Colonic mucosa (tissue), 4 donors: Measurements from ENCODE around the gene SMIM9. TPM values are rescaled to one million over a fixed set of nuclear protein-coding genes. Genes with fewer than 3 reads are reported as not detected.

Experiments
- DNase-seq: peaks from one replicate; pipeline ENCODE4 v3.0.0-alpha.2; 2020
- H3K27ac ChIP-seq: fragments of 200-600 bp; one replicate; pipeline ENCODE4 v1.8.0; 2021
- H3K27me3 ChIP-seq: fragments of 200-600 bp; one replicate; pipeline ENCODE4 v1.8.0; 2021
- H3K36me3 ChIP-seq: fragments of 200-600 bp; one replicate; pipeline ENCODE4 v1.8.0; 2021
- H3K4me1 ChIP-seq: fragments of 200-600 bp; one replicate; pipeline ENCODE4 v1.8.0; 2021; ENCODE audit warnings: mild to moderate bottlenecking
- H3K4me3 ChIP-seq: fragments of 200-600 bp; one replicate; pipeline ENCODE4 v1.8.0; 2021
- H3K9ac ChIP-seq, 2 donors: one replicate each; pipeline ENCODE4 v1.7.0; 2013; ENCODE audit warnings: control low read depth in 2 of 2, low read depth in 2 of 2, low read length in 2 of 2
- H3K9me3 ChIP-seq: fragments of 200-600 bp; one replicate; pipeline ENCODE4 v1.8.0; 2021
- intact Hi-C: fragments of 100-400 bp; cut with DNase I; formaldehyde crosslinking; loops from one replicate; pipeline ENCODE4 v1.14.1; 2022
- total RNA-seq, 2 donors: library from RNA; stranded (reverse); fragmentation: NEBNext Ultra II Directional in 1 of 2; extraction: Animal tissue kit (Norgen Biotek cat#: 25700) in 1 of 2; gene quantifications; one replicate each; pipeline ENCODE4 v1.2.1, GENCODE V29; 2021
- TF ChIP-seq, protein P1 (sequence below): fragments of 200-600 bp; IDR thresholded peaks from one replicate; pipeline ENCODE4 v1.8.0; 2022; ENCODE audit warnings: antibody characterized with exemption, mild to moderate bottlenecking
- donor health status: healthy.
- donor health status: DM: no; HTN: no; CAD: no.
- donor health status: DM: no; HTN: no; CAD: no.

The SMIM9 gene
- total RNA-seq, 2 donors from 2014 or later = not detected

DNA sequence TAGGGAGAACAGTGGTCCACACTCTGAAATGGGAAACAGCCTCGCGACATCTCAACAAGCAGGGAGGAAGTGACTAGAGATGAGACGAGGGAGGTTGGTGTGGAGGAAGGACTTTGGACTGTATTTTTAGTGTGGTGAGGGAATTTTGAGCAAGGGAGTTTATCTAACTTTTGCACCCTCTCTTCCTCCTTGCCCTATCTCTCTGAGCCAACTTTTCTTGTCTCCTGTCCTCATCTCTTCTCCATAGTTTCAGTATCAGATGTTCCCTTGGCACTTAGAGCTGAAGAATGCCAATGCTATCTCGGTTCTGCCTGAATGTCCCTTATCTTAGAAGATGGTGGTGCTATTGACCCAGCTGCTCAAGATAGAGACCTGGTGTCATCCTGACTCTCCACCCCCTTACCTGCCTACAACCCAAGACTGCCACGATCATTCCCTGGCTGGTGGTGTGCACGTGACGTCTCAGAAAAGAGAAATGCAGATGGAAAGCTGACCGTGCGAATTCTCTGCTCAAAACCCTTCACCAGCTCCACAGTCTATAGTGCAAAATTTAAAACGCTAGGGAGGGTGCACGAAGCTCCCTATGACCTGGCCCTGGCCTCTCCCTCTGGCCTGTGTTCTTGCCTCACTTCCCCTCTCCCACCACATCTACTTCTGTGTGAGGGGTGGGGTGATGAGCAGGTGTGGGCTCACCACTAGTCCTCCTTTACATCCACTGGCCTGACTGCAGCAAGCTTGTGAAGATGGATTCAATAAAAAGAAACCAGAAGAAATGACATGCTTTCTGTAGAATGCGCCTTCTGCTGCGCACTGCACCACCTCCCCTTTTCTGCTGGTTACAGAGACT lies 50.1 kb downstream of the SMIM9 start:
- intact Hi-C loops = no loop called here

DNA sequence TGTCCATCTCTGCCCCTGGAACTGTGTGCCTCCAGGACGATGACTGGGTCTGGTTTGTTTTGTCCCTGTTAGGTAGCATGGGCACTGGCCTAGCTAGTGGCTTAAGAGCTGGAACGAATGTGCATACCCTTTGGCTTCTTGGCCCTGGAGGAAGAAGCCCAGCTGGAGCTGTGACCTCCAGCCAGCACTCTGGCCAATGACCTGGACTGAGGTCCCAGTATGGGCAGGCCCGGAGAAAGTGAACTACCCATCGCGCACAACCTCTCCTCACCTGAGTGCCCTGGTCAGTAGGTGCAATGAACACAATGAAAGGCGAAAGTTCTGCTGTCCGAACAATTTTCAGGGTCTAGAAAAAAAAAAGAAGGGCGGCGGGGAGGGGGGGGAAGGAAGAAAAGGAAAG lies 53.5 kb downstream of the SMIM9 start:
- Histone ChIP-seq H3K36me3 (no peaks in the 10 kb centered on the region), H3K4me3 (no peak overlapping the region), H3K4me1 (no peaks in the 10 kb centered on the region), H3K9me3 (no peaks in the 10 kb centered on the region), H3K27me3 (no peaks in the 10 kb centered on the region), H3K9ac (no peak overlapping the region), H3K27ac (no peak overlapping the region)
- no peak for DNase-seq
- intact Hi-C loops = no loop called here
- TF ChIP-seq, protein P1, sequence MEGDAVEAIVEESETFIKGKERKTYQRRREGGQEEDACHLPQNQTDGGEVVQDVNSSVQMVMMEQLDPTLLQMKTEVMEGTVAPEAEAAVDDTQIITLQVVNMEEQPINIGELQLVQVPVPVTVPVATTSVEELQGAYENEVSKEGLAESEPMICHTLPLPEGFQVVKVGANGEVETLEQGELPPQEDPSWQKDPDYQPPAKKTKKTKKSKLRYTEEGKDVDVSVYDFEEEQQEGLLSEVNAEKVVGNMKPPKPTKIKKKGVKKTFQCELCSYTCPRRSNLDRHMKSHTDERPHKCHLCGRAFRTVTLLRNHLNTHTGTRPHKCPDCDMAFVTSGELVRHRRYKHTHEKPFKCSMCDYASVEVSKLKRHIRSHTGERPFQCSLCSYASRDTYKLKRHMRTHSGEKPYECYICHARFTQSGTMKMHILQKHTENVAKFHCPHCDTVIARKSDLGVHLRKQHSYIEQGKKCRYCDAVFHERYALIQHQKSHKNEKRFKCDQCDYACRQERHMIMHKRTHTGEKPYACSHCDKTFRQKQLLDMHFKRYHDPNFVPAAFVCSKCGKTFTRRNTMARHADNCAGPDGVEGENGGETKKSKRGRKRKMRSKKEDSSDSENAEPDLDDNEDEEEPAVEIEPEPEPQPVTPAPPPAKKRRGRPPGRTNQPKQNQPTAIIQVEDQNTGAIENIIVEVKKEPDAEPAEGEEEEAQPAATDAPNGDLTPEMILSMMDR = no peak

More for the DNA sequence above, 50.1 kb downstream of the SMIM9 start:
- Histone ChIP-seq H3K36me3 (no peaks in the 10 kb centered on the region), H3K27ac (no peak overlapping the region), H3K9me3 (no peaks in the 10 kb centered on the region), H3K4me1 (no peaks in the 10 kb centered on the region), H3K9ac (no peak overlapping the region), H3K27me3 (no peaks in the 10 kb centered on the region), H3K4me3 (no peak overlapping the region)
- no peak for DNase-seq
- TF ChIP-seq, protein P1 = no peak

DNA sequence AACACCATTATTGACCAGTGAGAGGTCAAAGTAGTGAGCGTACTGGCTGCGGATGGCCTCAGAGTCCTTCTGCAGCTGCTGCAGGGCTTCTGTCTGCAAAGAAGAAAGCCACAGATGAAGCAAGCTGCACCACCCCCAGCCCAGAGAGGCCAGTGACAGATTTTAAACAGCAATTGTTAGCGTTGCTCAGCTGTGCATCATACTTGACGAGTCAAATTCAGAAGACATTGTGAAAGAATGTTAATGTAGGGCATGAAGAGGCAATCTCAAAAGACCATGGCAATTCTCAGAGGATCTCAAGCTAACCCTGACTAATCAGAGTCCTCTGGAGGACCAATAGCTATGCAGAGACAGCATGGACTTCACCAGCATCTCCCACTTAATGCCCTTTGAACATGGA lies 55.2 kb downstream of the SMIM9 start:
- Histone ChIP-seq H3K4me1 (no peaks in the 10 kb centered on the region), H3K9ac (no peak overlapping the region), H3K27me3 (no peaks in the 10 kb centered on the region), H3K9me3 (no peaks in the 10 kb centered on the region), H3K4me3 (no peak overlapping the region), H3K27ac (no peak overlapping the region), H3K36me3 (no peaks in the 10 kb centered on the region)
- intact Hi-C loops = no loop called here
- TF ChIP-seq, protein P1 = no peak
- no peak for DNase-seq

DNA sequence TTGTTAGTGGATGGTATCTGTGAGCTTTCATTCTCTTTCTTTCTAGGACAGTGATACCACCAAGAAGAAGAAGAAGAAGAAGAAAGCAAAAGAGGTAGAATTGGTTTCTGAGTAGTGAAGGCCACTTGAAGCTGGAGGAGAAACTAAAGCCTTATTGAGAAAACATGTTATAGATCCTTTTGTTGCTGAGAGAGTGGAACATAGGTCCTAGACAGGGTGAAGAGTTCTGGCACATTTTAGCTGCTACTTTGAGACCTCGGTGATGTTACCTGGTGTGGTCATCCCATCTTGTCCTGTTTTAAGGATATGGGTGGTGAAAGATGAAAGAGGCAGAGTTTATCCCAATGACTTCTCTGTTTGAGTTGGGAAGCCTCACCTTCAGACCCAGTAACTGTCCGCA lies 57.7 kb downstream of the SMIM9 start:
- DNase-seq = no peak
- Histone ChIP-seq H3K4me1 (no peaks in the 10 kb centered on the region), H3K9ac (no peak overlapping the region), H3K4me3 (no peak overlapping the region), H3K36me3 (no peaks in the 10 kb centered on the region), H3K9me3 (no peaks in the 10 kb centered on the region), H3K27me3 (no peaks in the 10 kb centered on the region), H3K27ac (no peak overlapping the region)
- TF ChIP-seq, protein P1 = no peak
- intact Hi-C loops = no loop called here

DNA sequence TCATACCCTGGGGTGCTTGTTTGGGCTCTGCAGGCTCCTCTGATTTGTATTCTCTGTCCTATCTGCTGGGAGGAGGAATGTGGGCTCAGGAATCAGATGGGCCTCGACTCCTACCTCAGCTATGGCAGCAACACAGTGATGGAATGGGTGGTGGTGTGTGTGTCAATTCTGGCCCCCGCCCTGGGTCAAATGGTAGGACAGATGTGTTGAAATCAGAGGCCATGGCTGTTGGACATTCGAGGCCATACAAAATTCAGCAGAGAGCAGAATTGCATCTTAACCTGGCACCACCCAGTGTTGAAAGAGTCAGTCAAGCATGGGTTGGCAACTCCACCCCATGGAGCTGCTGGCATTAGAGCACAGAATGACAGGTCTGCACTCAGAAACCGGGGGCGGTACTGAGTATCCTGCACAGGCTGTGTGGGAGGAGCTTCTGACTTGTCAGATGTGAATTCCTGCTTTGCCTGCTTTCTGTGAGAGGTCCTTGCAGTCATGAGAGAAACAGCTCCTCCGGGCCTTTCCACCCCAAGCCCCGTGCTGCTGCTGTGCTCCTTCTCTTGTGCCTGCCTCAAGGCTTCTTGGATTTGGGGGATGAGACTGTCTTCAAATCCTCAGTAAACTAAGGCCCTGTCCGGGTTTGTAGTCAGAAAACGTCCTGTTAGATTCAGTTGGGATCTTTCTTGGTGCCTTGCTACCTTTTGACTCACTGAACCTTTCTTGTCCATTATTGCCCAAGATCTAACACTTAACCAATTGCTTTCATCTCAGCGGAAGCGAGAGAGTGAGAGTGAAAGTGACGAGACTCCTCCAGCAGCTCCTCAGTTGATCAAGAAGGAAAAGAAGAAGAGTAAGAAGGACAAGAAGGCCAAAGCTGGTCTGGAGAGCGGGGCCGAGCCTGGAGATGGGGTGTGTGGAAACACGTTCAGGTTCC lies 58.8 kb downstream of the SMIM9 start:
- H3K36me3 ChIP-seq = no peaks in the 10 kb centered on the region
- intact Hi-C loops = no loop called here
- DNase-seq = no peak
- no peaks in the 10 kb centered on the region for H3K27me3 ChIP-seq
- no peak overlapping the region for H3K9ac ChIP-seq
- no peaks in the 10 kb centered on the region for H3K9me3 ChIP-seq
- TF ChIP-seq, protein P1 = no peak
- no peak overlapping the region for H3K27ac ChIP-seq
- no peaks in the 10 kb centered on the region for H3K4me1 ChIP-seq
- H3K4me3 ChIP-seq = no peak overlapping the region
